ENCODE measurements around the gene PDE6A. TPM values are rescaled to one million over a fixed set of nuclear protein-coding genes. Genes with fewer than 3 reads are reported as not detected.
"Not testable (repeated sequence)": the region's sequence is repeated elsewhere in the genome, so short reads cannot be mapped to it uniquely, and the experiment has no call there.

The PDE6A gene
- polyA plus RNA-seq, 4 donors = 0.11 to 0.24 (median 0.15) TPM

GRCh38 chr5:149898811-149899210, 45.8 kb downstream of the PDE6A start:
- no peak for DNase-seq (ENCODE audit: low read depth in 4 of 4, low spot score in 2 of 4)

GRCh38 chr5:149895416-149896345, 48.9 kb downstream of the PDE6A start:
- DNase-seq (ENCODE audit: low read depth in 4 of 4, low spot score in 2 of 4) = no peak

DNA sequence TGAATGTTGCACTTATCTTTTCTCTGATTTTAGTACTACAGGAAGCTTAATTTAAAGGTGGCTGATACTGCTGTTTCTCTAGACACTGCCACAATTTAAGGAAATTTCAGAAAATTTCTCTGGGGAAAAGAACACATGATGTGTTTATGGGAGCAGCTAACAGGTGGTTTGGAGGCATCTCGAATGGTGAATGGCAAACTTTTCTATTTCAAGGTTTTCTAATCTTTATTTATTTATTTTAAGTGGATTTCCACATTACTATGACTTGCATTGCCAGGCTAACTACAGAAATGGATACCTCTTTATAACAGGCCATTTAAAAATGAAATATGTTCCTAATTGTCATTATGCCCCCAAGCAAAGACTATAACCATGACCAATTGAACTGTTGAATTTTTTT, 50.4 kb downstream of the PDE6A start:
- no peak for DNase-seq (ENCODE audit: low read depth in 4 of 4, low spot score in 2 of 4)

GRCh38 chr5:149893403-149893931, 51.1 kb downstream of the PDE6A start:
- no peak for DNase-seq (ENCODE audit: low read depth in 4 of 4, low spot score in 2 of 4)

GRCh38 chr5:149892594-149892993, 52.0 kb downstream of the PDE6A start:
- no peak for DNase-seq (ENCODE audit: low read depth in 4 of 4, low spot score in 2 of 4)

- DNase-seq (ENCODE audit: low read depth in 4 of 4, low spot score in 2 of 4) = no peak
Observed at GRCh38 chr5:149888280-149888679, 56.3 kb downstream of the PDE6A start.

GRCh38 chr5:149887622-149888183, 56.9 kb downstream of the PDE6A start:
- peak in 2 of 4 donors; percentile 23 to 50 for DNase-seq (ENCODE audit: low read depth in 4 of 4, low spot score in 2 of 4)

DNA sequence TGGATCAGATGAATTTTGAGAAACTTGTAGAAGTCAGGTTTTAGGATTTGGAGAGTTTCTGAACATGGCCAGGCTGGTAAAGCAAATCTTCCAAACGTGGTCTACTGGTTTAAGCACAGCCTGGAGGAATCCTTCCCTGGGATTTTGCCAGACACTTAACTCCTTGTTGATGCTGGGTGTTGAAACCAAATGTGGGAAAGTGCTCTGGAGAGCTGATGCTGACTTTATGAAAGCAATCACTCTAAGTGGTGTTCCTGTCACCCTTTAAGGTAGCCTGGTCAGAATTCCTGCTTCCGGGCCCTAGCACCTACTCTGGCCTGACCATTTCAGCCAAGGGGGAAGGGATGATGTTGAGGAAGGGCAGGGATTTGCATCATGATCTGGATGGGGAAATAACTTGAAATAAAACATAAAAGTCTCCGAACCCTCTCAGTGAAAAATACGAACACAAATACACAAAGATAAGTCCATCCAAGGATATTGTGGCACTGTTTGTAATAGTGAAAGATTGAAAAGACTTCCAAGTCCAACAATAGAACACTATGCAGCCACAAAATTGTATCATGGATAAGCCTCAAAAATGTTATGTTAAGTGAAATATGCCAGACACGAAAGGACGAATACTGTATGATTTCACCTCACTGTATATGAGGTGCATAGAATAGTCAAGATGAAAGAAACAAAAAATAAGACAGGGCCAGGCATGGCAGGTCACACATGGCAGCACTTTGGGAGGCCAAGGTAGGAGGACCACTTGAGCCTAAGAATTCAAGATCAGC, 57.7 kb downstream of the PDE6A start:
- DNase-seq (ENCODE audit: low read depth in 4 of 4, low spot score in 2 of 4) = no peak

DNA sequence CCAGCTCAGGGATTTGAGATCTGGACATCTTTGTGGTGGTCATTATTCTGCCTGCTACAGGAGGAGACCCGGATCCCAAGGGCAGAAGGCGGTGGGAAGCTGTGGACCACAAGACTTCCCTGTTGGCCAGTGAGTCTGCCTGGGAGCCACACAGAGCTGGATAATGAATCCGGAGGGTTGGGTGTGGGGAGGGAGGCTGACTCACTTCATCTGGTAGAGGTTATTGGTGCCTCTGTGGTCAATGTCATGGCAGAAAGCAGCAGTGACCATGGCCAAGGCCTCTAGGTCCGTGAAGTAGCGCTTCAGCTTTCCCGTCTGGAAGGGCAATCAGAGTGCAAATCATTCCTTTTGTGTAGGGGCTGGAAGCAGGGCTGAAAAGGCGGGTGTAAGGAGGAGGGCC, 58.5 kb downstream of the PDE6A start:
- DNase-seq (ENCODE audit: low read depth in 4 of 4, low spot score in 2 of 4) = no peak

DNA sequence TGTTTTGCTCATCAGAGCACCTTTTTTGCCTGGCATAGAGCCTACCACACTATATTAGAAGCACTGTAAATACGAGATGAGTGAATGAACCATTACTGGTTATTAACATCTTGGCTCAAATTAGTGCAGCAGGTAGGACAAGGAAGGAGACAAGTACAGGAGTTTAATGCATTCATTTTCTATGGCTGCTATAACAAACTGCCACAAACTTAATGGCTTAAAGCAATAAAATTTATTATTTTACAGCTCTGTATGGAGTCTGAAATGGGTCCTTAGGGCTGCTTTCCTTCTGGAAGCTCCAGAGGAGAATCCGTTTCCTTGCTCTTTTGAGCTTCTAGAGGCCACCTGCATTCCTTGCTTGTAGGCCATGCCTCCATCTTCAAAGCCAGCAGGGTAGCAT, 59.1 kb downstream of the PDE6A start:
- no peak for DNase-seq (ENCODE audit: low read depth in 4 of 4, low spot score in 2 of 4)

- DNase-seq (ENCODE audit: low read depth in 4 of 4, low spot score in 2 of 4) = no peak
Observed at GRCh38 chr5:149883550-149883949, 61.0 kb downstream of the PDE6A start.

- DNase-seq (ENCODE audit: low read depth in 4 of 4, low spot score in 2 of 4) = not testable (repeated sequence)
Observed at GRCh38 chr5:149882633-149883032, 62.0 kb downstream of the PDE6A start.

- no peak for DNase-seq (ENCODE audit: low read depth in 4 of 4, low spot score in 2 of 4)
Observed at GRCh38 chr5:149881874-149882273, 62.7 kb downstream of the PDE6A start.

GRCh38 chr5:149881069-149881622, 63.4 kb downstream of the PDE6A start:
- DNase-seq (ENCODE audit: low read depth in 4 of 4, low spot score in 2 of 4) = no peak

GRCh38 chr5:149879593-149879992, 65.0 kb downstream of the PDE6A start:
- not testable (repeated sequence) for DNase-seq (ENCODE audit: low read depth in 4 of 4, low spot score in 2 of 4)

- no peak for DNase-seq (ENCODE audit: low read depth in 4 of 4, low spot score in 2 of 4)
Observed at GRCh38 chr5:149878371-149878770, 66.2 kb downstream of the PDE6A start.

- no peak for DNase-seq (ENCODE audit: low read depth in 4 of 4, low spot score in 2 of 4)
Observed at GRCh38 chr5:149873896-149874295, 70.7 kb downstream of the PDE6A start.

DNA sequence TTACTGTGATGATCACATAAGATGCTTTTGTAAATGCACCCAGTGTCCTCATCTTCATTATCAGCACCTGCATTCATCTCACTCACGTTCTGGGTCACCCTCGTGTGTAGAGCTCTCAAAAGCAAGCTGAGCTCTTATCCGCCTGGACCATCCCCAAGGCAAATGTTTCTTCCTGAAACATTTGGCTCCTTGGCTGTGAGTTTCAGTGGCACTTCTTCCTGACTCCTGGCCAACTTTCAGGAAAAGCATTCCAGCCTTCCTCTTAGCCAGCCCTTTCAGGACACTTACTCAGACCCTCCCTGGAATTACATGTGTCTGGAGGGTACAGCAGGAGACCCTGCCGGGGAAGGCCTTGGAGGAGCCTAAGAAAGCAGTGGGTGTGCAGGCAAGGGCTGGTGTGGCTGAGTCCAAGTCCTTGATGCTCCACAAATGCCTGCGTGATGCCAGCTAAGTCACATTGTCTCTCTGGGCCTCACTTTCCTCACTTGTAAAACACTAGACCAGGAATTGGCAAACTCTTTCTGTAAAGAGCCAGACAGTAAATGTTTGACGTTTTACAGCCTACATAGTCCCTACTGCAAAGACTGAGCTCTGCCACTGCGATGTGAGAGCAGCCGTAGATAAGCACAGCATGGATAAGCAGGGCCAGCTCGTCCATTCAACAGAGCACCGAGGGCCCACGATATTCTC, 72.1 kb downstream of the PDE6A start:
- no peak for DNase-seq (ENCODE audit: low read depth in 4 of 4, low spot score in 2 of 4)

- no peak for DNase-seq (ENCODE audit: low read depth in 4 of 4, low spot score in 2 of 4)
Observed at GRCh38 chr5:149871471-149871870, 73.1 kb downstream of the PDE6A start.

DNA sequence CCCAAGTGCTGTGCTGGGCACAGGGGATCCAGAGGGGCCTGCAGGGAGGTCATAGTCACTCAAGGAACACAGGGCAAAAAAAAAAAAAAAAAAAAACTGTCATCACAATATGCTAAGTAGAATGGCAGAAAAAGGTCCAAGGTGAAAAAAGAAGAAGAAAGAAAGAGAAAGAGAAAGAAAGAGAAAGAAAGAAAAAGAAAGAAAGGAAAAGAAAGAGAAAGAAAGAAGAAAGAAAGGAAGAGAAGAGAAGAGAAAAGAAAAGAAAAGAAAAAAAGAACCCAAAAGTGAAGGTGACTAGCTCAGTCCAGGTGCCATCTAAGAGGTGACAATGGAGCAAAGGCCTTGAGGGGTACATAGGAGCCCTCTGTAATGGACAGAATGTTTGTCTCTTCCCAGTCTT, 73.9 kb downstream of the PDE6A start:
- no peak for DNase-seq (ENCODE audit: low read depth in 4 of 4, low spot score in 2 of 4)
